HT1080 (cell line): ENCODE data around the gene PPM1G. TPM values are rescaled to one million over a fixed set of nuclear protein-coding genes. Genes with fewer than 3 reads are reported as not detected.

ENCODE experiments used
- DNase-seq: peaks from one replicate; pipeline ENCODE4 v3.0.0-alpha.2; 2015; ENCODE audit warnings: low read depth
- total RNA-seq: library from RNA; depleted of rRNA; stranded (reverse); fragments of >200 nt; shearing (Covaris generic); gene quantifications from 2 replicates; pipeline ENCODE4 v1.2.3, GENCODE V29; 2014; rRNA removed

PPM1G gene
- total RNA-seq, 1 experiment from 2014 or later = 219 TPM

DNA sequence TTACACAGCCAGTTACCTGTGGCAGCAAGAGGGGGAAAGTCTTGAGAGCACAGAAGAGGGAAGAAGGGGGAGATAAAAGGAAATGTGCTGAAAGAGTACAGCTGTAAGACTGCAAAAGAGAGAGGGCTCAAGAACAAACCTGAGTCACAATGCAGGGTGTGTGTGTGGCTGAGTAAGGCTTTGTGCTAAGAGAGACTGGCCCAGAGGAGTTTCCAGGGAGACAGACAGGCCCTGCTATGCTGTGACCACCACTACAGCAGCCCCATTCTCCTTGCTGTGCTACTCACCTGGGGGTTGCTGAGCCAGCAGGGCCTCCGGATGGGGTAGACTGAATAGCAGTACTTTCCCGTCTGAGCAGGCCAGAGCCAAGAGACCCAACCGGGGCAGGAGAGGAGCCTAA lies 74.1 kb downstream of the PPM1G start:
- DNase-seq = no peak

Other genes starting within 250 kb of the PPM1G start
- 124 and 132 TPM in 2 replicates for gene ATRAID, start 197.6 kb downstream of the PPM1G start, total RNA-seq
- 77.9 and 82.0 TPM in 2 replicates for gene SLC5A6, start 197.3 kb downstream of the PPM1G start, total RNA-seq
- 52.9 and 54.0 TPM in 2 replicates for gene CAD, start 192.2 kb downstream of the PPM1G start, total RNA-seq
- gene SLC30A3, start 146.5 kb downstream of the PPM1G start, total RNA-seq = 5.0 and 13.5 TPM in 2 replicates
- gene DNAJC5G, start 134.2 kb downstream of the PPM1G start, total RNA-seq = not detected in 2 replicates
- 0.13 and 1.2 TPM in 2 replicates for gene TRIM54, start 127.2 kb downstream of the PPM1G start, total RNA-seq
- 9.3 and 12.6 TPM in 2 replicates for gene UCN, start 101.1 kb downstream of the PPM1G start, total RNA-seq
- 80.7 and 81.5 TPM in 2 replicates for gene MPV17, start 86.5 kb downstream of the PPM1G start, total RNA-seq
- gene GTF3C2, start 52.8 kb downstream of the PPM1G start, total RNA-seq = 52.9 and 72.5 TPM in 2 replicates
- 29.8 and 42.1 TPM in 2 replicates for gene EIF2B4, start 39.3 kb downstream of the PPM1G start, total RNA-seq
- gene SNX17, start 39.0 kb downstream of the PPM1G start, total RNA-seq = 122 and 140 TPM in 2 replicates
- gene ZNF513, start 28.9 kb downstream of the PPM1G start, total RNA-seq = 2.4 and 3.1 TPM in 2 replicates
- 55.7 and 64.2 TPM in 2 replicates for gene NRBP1, start 19.0 kb upstream of the PPM1G start, total RNA-seq
- 0.34 and 0.50 TPM in 2 replicates for gene KRTCAP3, start 32.8 kb upstream of the PPM1G start, total RNA-seq
- 9.1 and 10.5 TPM in 2 replicates for gene IFT172, start 80.2 kb upstream of the PPM1G start, total RNA-seq
- 0.88 and 1.2 TPM in 2 replicates for gene FNDC4, start 85.6 kb upstream of the PPM1G start, total RNA-seq
- not detected in 2 replicates for gene GCKR, start 87.2 kb upstream of the PPM1G start, total RNA-seq
- 25.2 and 26.7 TPM in 2 replicates for gene ZNF512, start 173.5 kb upstream of the PPM1G start, total RNA-seq
- 0.88 and 1.2 TPM in 2 replicates for gene CCDC121, start 219.4 kb upstream of the PPM1G start, total RNA-seq
- 42.3 and 52.9 TPM in 2 replicates for gene GPN1, start 219.5 kb upstream of the PPM1G start, total RNA-seq